ENCODE measurements around the gene METRN.

DNA sequence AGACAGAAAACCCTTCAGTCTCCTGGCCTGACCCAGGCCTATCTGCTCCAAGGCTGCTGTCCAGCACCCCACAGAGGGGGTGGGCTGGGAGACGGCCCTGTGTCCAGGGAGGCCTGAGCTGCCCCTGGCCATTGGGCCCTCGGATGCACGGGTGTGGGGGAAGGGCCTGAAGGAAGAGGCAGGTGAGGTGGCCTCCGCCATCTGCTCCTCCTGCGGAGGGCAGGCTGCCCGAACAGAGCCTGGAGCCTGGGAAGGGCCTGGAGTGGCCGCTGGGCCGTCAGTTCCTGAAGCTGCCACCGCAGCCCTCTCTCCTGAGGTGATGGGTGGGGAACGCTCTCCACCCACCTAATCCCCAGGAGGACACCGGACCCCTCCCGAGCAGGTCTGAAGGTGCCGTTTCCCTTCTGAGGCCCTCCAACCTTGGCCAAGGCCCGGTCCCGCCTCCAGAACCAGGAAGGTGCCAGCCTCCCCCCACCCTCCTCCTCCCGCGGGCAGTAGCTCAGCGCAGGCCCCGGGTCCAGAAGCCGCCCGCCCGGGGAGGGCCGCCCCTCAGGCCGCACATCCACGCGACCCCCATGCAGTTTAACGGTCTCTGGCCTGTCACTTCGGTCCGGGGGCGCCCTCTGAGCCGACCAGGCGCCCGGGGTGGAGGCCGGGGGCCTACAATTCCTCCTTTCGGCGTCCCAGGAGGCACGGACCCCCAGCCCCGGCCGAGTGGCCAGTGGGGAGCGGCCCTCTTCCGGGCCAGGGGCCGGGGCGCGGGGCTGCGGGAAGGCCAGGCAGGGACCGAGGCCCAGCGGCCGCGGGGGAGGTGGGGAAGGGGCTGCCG, 10.2 kb upstream of the METRN start:
- TF ChIP-seq ZSCAN20 (CRISPR knock-in tag; IDR thresholded peaks at IDR 0.05) (no peak), POLR2A (IDR thresholded peaks at IDR 0.05; ENCODE audit: low read length) (no peak), SMC3 (IDR thresholded peaks at IDR 0.05) (no peak), RAD21 (conservative IDR thresholded peaks at IDR 0.05 in 1 of 2, IDR thresholded peaks at IDR 0.05 in 1 of 2) (no peak)
- TF ChIP-seq, protein P1, sequence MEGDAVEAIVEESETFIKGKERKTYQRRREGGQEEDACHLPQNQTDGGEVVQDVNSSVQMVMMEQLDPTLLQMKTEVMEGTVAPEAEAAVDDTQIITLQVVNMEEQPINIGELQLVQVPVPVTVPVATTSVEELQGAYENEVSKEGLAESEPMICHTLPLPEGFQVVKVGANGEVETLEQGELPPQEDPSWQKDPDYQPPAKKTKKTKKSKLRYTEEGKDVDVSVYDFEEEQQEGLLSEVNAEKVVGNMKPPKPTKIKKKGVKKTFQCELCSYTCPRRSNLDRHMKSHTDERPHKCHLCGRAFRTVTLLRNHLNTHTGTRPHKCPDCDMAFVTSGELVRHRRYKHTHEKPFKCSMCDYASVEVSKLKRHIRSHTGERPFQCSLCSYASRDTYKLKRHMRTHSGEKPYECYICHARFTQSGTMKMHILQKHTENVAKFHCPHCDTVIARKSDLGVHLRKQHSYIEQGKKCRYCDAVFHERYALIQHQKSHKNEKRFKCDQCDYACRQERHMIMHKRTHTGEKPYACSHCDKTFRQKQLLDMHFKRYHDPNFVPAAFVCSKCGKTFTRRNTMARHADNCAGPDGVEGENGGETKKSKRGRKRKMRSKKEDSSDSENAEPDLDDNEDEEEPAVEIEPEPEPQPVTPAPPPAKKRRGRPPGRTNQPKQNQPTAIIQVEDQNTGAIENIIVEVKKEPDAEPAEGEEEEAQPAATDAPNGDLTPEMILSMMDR (IDR thresholded peaks at IDR 0.05) = no peak
- TF ChIP-seq, protein P2, sequence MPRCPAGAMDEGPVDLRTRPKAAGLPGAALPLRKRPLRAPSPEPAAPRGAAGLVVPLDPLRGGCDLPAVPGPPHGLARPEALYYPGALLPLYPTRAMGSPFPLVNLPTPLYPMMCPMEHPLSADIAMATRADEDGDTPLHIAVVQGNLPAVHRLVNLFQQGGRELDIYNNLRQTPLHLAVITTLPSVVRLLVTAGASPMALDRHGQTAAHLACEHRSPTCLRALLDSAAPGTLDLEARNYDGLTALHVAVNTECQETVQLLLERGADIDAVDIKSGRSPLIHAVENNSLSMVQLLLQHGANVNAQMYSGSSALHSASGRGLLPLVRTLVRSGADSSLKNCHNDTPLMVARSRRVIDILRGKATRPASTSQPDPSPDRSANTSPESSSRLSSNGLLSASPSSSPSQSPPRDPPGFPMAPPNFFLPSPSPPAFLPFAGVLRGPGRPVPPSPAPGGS (IDR thresholded peaks at IDR 0.05) = no peak
